Measurements from ENCODE around the gene POLR2F.
"Not testable (repeated sequence)": the region's sequence is repeated elsewhere in the genome, so short reads cannot be mapped to it uniquely, and the experiment has no call there.

The POLR2F gene

GRCh38 chr22:37925330-37925729 lies 28.2 kb upstream of the POLR2F start:
- DNase-seq (ENCODE audit: low spot score), result no peak

- no peak for DNase-seq (ENCODE audit: low spot score)
These were observed 27.7 kb upstream of the POLR2F start for GRCh38 chr22:37925767-37926166.

GRCh38 chr22:37926358-37926757 lies 27.1 kb upstream of the POLR2F start:
- DNase-seq (ENCODE audit: low spot score), result no peak

- no peak for DNase-seq (ENCODE audit: low spot score)
These were observed 26.5 kb upstream of the POLR2F start for GRCh38 chr22:37926771-37927636.

DNA sequence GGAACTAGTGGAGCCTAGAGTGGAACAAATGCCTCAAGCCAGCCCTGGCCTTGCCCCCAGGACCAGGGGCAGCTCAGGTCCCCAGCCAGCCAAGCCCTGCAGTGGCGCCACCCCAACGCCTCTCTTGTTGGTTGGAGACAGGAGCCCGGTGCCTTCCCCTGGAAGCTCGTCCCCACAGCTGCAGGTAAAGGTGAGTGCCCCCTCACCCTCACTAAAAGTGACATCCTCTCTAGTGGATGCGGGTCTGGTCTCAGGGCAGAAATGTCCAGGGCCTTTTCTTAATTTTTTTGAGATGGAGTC lies 25.9 kb upstream of the POLR2F start:
- DNase-seq (ENCODE audit: low spot score), result no peak

DNA sequence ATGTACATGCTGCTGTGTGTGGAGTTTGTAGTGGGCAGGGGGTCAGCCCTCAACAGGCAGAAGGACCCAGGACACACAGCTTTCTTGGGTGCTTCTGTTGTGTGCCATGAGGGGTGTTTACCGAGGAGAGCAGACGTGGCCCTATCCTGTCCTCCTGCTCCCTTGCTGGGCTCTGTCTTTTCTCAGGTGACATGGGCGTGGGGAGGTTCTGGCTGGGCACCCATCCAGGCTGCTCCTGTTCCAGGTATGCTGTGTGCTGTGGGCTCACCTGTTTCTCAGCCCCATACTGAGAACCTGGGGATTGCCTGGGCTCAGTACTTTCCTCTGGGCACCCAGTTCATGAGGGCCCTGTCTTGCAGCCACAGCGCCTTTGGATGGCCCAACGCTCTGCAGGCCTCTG lies 24.1 kb upstream of the POLR2F start:
- no peak for DNase-seq (ENCODE audit: low spot score)

- DNase-seq (ENCODE audit: low spot score), result peak; percentile 39
These were observed 23.1 kb upstream of the POLR2F start for GRCh38 chr22:37930270-37930951.

- DNase-seq (ENCODE audit: low spot score), result no peak
These were observed 22.5 kb upstream of the POLR2F start for GRCh38 chr22:37930952-37931440.

DNA sequence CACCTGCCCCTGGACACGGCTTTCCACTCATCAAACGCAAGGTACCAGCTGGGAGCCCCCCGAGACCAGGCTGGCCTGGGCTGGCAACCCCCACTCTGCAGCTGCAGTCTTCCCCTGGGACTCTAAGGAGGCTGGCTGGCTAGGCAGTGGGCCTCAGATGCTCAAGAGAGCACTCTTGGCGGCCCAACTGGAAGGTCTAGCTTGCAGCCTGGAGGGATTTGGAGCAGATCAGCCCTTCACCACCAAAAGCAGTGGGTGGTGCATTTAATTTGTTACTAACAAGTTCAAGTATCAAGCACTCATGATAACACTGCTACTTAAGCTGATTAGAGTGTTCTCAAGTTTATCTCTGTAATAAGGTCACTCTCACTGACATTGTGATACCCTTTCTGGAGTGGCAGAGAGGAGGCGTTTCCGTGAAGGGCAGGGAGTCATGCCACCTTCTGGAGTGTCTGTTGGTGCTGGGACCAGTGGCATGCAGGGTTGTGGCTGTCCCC lies 21.6 kb upstream of the POLR2F start:
- no peak for DNase-seq (ENCODE audit: low spot score)

DNA sequence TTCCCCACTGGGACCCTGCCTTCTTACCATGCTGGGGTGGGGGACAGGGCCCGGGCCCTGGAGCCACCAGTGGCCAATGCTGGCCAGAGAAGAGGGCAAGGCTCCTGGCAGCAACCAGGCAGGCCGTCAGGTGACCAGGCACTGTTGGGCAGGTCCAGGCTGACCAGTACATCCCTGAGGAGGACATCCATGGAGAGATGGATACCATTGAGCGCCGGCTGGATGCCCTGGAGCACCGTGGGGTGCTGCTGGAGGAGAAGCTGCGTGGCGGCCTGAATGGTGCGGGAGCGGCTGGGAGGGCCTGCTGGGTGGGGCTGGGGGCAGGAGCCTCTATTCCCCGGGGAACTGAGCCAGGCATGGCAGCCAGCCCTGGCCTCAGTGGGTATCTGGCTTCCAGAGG lies 21.1 kb upstream of the POLR2F start:
- no peak for DNase-seq (ENCODE audit: low spot score)

DNA sequence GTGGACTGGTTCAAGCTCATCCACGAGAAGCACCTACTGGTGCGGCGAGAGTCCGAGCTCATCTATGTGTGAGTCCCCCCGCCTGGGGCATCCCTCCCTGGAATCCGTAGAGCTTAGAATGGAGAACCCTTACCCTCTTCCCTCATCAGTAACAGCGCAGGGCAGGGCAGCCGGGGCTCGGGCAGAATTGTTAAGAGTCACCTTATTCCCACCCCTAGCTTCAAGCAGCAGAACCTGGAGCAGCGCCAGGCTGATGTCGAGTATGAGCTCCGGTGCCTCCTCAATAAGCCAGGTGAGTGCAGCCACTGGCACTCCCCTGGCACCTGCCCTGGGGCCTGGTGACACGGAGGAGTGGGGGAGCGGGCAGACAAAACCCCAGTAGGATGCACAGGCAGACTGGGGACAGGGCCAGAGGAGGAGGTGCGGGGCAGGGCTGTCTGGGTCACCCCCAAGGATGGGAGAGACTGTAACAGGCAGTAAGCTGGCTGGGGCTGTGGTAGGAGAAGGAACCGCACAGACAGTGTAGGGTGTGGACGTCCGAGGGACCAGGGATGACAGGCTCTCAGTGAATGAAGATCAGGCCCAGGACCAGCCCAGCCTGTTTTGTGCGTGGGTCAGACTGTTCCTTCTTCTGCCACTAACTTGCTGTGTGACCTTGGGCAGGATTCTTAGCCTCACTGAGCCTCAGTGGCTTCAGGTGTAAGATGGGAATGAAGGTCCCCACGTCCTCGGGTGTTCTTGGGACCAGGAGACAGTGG lies 20.5 kb upstream of the POLR2F start:
- DNase-seq (ENCODE audit: low spot score), result peak; percentile 26

GRCh38 chr22:37933711-37934376 lies 19.7 kb upstream of the POLR2F start:
- peak; percentile 83 for DNase-seq (ENCODE audit: low spot score)

DNA sequence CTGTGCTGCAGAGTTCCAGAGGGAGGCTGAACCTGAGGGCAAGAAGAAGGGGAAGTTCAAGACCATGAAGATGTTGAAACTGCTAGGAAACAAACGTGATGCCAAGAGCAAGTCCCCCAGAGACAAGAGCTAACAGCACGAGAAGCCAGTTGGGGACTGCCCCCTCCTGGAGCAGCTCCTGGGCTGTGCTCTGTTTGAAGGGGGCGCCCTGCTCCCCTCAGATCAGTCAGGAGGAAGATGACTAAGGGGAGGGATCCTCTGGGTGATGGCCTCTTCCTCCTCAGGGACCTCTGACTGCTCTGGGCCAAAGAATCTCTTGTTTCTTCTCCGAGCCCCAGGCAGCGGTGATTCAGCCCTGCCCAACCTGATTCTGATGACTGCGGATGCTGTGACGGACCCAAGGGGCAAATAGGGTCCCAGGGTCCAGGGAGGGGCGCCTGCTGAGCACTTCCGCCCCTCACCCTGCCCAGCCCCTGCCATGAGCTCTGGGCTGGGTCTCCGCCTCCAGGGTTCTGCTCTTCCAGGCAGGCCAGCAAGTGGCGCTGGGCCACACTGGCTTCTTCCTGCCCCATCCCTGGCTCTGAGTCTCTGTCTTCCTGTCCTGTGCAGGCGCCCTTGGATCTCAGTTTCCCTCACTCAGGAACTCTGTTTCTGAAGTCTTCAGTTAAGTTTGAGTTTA lies 12.7 kb upstream of the POLR2F start:
- no peak for DNase-seq (ENCODE audit: low spot score)

DNA sequence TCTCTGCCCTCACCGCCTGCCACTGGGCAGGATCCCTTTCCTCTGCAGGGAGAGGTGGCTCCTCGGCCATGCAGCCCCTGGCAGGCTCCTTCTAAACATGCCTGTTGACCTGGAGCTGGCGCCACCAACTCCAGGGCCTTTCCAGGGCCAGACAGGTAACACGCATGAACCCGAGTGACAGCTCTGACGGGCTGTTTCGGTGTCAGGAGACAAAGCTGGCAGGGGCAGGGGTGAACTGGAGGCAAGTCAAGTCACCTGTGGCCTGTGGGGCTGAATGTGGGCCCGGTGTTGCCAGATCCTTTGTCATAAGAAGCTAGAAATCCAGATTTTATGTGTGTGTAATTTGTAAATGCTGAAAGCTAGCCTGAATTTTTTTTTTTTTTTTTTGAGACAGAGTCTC lies 11.4 kb upstream of the POLR2F start:
- DNase-seq (ENCODE audit: low spot score), result no peak

DNA sequence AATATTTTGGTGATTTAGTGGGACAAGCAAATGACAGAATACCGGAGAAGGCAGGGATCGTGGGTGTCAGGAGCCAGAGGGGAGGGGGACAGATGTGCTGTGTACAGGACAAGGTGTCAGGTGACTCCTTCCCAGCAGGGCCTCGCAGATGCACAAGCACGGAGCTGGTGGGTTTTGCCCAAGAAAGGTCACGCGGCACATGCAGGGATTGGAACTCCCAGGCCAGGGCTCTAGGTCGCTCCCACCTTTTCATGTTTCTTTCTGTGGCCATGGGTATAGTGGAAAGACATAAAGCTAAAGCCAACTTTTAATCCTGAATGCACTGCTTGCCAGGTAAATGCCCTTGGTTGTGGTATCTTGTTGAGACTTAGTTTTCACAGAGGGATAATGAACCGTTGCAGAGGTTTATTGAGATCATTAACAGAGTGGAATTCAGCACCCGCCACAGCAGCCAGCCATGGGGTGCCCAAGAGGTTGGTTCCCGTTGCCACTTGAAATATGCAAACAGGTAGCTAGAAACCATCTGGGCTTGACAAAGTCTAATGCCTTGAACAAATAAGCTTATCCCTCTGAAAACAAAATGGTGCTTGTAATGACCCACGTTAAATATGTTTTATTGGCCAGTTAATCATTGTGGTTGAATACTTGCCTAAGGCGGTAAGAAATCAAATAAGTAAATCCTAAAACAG lies 10.2 kb upstream of the POLR2F start:
- DNase-seq (ENCODE audit: low spot score), result no peak

DNA sequence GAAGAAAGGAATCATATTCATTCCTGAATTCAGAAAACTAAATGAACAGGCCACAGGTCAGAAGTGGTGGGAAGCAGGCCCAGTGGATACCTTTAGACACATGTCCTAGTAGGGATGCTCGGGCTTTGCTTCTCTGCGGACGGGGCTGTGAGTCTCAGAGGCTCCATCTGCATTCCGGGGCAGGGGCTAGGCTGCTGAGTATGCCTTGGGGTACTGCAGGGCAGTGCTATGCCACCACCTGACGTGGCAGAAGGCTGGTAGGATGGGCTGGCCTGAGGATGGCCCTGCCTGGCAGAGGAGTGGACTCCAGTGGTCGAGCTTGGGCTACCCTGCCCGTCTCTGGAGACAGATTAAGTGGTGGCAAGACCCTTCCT lies 9.7 kb upstream of the POLR2F start:
- DNase-seq (ENCODE audit: low spot score), result no peak

- DNase-seq (ENCODE audit: low spot score), result not testable (repeated sequence)
These were observed 9.1 kb upstream of the POLR2F start for GRCh38 chr22:37944423-37944822.

DNA sequence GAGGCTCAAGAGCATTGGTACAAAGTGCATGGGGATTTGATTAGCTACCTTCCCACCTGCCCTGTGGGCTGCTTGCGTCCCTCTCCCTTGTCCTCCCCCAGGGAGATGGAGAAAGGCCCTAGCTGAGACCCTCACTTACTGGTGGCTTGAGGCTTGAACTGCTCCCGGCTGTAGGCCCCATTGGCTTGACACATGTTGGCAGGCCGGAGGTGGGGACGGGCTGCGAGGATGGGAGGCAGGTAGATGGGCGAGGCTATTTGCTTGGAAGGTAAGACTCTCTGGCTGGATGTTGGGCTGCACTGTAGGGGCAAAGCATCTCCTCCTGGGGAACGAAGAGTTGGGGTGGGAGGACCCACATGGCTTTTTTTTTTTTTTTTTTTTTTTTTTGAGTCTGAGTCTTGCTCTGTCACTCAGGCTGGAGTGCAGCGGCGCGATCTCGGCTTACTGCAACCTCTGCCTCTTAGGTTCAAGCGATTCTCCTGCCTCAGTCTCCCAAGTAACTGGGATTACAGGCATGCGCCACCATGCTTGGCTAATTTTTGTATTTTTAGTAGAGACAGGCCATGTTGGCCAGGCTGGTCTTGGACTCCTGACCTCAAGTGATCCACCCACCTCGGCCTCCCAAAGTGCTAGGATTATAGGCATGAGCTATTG lies 6.2 kb upstream of the POLR2F start:
- DNase-seq (ENCODE audit: low spot score), result not testable (repeated sequence)

DNA sequence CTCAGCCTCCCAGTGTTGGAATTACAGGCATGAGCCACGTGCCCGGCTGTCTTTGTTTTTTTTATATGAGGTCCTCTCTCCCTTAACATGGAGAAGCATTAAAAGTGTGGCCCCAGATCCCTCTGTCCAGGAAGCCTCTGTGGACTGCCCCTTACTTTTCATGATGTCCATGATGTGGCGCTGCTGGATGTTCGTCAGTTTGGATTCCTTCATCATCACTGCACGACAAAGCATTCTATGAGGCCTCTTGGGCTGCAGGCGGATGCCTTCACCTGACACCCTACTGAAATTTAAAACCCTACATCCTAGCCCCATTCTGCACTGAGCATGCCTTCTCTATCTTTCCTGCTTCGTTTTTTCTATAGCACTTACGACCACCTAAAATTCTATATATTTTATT lies 2.2 kb upstream of the POLR2F start:
- peak; percentile 42 for DNase-seq (ENCODE audit: low spot score)

GRCh38 chr22:37952629-37953028 lies 870 bp upstream of the POLR2F start:
- not testable (repeated sequence) for DNase-seq (ENCODE audit: low spot score)

Measured in cerebellar cortex (tissue), 1 donor.